SK-N-MC (cell line): ENCODE measurements around the gene ZFR.

Experiments used
- EZH2 ChIP-seq: fragments of 200-600 bp; sonication (generic); IDR thresholded peaks from one replicate; pipeline ENCODE4 v1.6.1; 2017; ENCODE audit warnings: antibody characterized with exemption
- POLR2AphosphoS5 ChIP-seq: IDR thresholded peaks from 2 replicates; pipeline ENCODE4 v1.6.1; 2012; ENCODE audit warnings: mild to moderate bottlenecking, low read depth, low read length, borderline replicate concordance

DNA sequence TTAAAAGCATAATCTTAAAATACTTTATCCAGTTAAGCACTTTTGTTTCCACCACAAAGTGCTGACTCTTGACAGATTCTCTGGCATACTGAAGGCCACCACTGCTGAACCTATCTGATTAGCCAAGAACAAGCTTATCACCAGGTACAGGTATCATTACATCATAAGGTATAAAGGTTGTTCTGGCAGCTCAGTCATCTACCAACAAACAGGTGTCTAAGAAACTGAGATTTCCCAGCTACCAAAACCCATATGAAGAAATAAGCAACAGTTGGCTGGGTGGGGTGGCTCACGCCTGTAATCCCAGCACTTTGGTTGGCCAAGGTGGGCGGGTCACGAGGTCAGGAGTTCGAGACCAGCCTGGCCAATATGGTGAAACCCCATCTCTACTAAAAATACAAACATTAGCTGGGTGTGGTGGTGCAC is 136.8 kb downstream of the ZFR start:
- TF ChIP-seq EZH2 (no peak), POLR2AphosphoS5 (no peak)
